Stimulated activated CD8-positive, alpha-beta memory T cell treated with anti-CD3 and anti-CD28 coated beads, Interleukin-4, amount 100 ng/mL, for 48 hours (primary cell): ENCODE results near the gene PRRT3.
"Not testable (repeated sequence)": the region's sequence is repeated elsewhere in the genome, so short reads cannot be mapped to it uniquely, and the experiment has no call there.

ENCODE experiments used
- DNase-seq: peaks from one replicate; pipeline ENCODE4 v3.0.0-alpha.2; 2020

Gene PRRT3

DNA sequence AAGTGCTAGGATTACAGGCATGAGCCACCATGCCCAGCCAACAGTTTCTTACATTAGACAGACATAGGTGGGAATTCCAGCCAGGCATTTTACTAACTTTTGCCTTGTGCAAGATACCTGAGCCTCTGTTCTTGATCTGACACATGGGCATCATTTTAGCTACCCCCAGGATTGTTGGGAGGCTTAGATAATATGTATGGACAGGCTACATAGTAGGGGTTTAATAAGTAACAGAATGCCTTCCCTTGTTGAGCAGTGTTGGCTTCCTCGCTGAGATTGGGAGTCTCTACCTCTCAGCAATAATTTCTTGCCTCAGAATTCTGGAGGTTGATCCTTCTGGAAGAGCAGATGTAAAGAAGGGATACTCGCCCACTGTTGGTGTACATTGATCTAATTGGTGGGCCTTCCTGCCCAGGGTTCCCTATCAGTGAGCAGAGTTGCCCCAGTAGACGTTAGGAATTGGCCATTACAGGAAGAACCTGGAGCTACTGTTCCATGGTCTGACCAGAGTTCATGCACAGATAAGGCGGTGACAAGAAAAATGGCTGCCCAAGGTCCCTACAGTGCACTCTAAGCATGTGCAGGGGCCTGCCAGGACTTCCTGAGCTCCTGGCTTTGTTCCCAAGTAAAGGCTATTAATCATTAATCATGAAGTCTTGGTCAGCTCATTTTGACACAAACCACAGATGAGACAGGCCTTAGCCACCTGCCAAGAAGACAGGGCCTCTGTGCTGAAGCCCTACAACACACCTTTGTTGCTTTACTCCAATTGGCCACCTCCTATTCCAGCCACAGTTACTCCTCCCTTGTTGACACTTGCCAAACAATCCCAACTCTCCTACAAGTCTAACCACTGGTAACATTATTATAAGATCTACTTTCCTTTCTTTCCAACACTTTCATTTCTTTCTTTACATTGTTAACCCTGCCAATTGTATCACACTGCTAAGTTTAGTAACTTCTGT lies 54.5 kb downstream of the PRRT3 start:
- no peak for DNase-seq

DNA sequence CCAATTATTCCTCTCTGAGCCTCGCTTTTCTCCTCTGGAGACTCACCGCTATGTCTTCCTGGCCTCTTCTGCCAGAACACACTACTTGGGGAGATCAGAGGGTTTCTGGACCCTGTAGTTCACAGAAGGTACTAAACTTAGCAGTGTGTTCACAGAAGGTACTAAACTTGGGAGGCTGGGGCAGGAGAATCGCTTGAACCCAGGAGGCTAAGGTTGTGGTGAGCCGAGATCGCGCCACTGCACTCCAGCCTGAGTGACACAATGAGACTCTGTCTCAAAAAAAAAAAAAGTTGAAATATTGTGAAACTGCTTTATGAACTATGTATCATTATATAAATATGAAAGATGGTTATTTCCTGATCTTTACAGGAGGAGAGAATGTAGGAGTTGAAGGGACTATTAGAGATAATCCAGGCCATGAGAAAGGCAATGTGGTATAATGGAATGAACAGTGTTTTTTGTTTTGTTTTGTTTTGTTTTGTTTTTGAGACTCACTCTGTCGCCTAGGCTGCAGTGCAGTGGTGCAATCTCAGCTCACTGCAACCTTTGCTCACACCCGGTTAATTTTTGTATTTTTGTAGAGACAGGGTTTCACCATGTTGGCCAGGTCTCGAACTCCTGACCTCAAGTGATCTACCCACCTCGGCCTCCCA lies 55.3 kb downstream of the PRRT3 start:
- not testable (repeated sequence) for DNase-seq

DNA sequence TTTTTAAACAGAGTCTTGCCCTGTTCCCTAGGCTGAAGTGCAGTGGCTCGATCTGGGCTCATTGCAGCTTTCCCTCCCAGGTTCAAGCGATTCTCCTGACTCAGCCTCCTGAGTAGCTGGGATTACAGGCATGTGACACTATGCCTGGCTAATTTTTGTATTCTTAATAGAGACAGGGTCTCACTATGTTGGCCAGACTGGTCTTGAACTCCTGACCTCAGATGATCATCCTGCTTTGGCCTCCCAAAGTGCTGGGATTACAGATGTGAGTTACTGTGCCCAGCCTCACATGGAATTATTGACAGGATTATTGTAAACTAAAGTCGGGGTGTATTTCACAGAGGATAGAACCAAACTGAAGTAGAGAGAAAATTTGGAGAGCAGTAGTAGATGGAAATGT lies 56.5 kb downstream of the PRRT3 start:
- not testable (repeated sequence) for DNase-seq
